ENCODE measurements around the gene ICE1. TPM values are rescaled to one million over a fixed set of nuclear protein-coding genes. Genes with fewer than 3 reads are reported as not detected.
"Not testable (repeated sequence)": the region's sequence is repeated elsewhere in the genome, so short reads cannot be mapped to it uniquely, and the experiment has no call there.

ICE1 gene
- total and polyA plus RNA-seq, 2 donors (not counting 1 experiment from before 2014, with no cell fraction given), result 6.5 to 39.7 TPM

DNA sequence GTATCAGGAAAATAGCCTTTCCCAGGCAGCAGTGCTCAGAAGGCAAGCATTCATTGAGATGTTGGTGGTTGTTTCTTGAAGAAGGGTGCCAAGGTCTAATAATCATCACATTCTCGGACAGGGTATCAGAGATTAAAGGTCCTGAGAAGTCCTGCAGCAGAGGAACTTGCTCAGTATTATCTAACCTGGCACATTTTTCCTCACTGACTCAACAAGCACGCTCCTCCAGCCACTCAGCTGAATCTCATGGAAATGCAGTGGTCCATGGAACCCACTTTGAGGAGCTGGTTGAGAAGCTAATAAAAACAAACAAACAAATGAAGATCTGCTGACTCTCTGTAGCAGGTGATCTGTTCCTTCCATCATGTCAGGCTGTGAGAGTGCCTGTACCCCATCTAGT is 35.3 kb upstream of the ICE1 start:
- no peaks in the 10 kb centered on the region for H3K36me3 ChIP-seq (replicated peaks in 1 of 2; ENCODE audit: control extremely low read depth in 1 of 2, control insufficient read depth in 1 of 2, extremely low read depth in 1 of 2, insufficient read depth in 2 of 2, low read length in 1 of 2)
- Mint-ChIP-seq H3K4me3 (no peak overlapping the region), H3K27ac (no peak overlapping the region), H3K4me1 (no peaks in the 10 kb centered on the region), H3K9me3 (ENCODE audit: insufficient read depth) (no peaks in the 10 kb centered on the region), H3K27me3 (no peaks in the 10 kb centered on the region)
- H4K20me1 ChIP-seq (ENCODE audit: control insufficient read depth, insufficient read depth, low read length, poor library complexity, severe bottlenecking), result no peaks in the 10 kb centered on the region
- H3K4me1 ChIP-seq (ENCODE audit: control insufficient read depth in 2 of 2, insufficient read depth in 2 of 2, low read length in 2 of 2), result no peaks in the 10 kb centered on the region
- no peaks in the 10 kb centered on the region for H3K79me2 ChIP-seq (ENCODE audit: control insufficient read depth, insufficient read depth, low read length)
- H3K4me2 ChIP-seq (replicated peaks; ENCODE audit: low read depth, low read length, poor library complexity, severe bottlenecking), result no peak overlapping the region
- WGBS (ENCODE audit: insufficient coverage), result 100% methylated on average over 1 of the region's 2 CpGs
- intact Hi-C loops (cut with micrococcal nuclease), result no loop called here
- DNase-seq (no peak), ATAC-seq (ENCODE audit: low read depth) (no peak)
- no peaks in the 10 kb centered on the region for H3K9me3 ChIP-seq (ENCODE audit: control extremely low read depth in 1 of 3, control insufficient read depth in 2 of 3, insufficient read depth in 1 of 3, low read length in 2 of 3)
- ChIA-PET CTCF (no interaction called here), POLR2A (no interaction called here)
- no peak overlapping the region for H3K4me3 ChIP-seq (ENCODE audit: control extremely low read depth in 1 of 5, extremely low read depth in 1 of 5, insufficient read depth in 1 of 5, low read depth in 2 of 5, low read length in 4 of 5)
- H3K27me3 ChIP-seq (replicated peaks in 1 of 4; ENCODE audit: control extremely low read depth in 1 of 4, control insufficient read depth in 3 of 4, insufficient read depth in 4 of 4, low read length in 3 of 4), result no peaks in the 10 kb centered on the region
- H3K9ac ChIP-seq (ENCODE audit: low read length), result no peak overlapping the region
- H2AFZ ChIP-seq (ENCODE audit: insufficient read depth, low read depth, low read length, poor library complexity, severe bottlenecking), result no peak overlapping the region
- no peak overlapping the region for H3K27ac ChIP-seq (ENCODE audit: low read length in 2 of 2)
- TF ChIP-seq, protein P1, sequence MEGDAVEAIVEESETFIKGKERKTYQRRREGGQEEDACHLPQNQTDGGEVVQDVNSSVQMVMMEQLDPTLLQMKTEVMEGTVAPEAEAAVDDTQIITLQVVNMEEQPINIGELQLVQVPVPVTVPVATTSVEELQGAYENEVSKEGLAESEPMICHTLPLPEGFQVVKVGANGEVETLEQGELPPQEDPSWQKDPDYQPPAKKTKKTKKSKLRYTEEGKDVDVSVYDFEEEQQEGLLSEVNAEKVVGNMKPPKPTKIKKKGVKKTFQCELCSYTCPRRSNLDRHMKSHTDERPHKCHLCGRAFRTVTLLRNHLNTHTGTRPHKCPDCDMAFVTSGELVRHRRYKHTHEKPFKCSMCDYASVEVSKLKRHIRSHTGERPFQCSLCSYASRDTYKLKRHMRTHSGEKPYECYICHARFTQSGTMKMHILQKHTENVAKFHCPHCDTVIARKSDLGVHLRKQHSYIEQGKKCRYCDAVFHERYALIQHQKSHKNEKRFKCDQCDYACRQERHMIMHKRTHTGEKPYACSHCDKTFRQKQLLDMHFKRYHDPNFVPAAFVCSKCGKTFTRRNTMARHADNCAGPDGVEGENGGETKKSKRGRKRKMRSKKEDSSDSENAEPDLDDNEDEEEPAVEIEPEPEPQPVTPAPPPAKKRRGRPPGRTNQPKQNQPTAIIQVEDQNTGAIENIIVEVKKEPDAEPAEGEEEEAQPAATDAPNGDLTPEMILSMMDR (IDR thresholded peaks at IDR 0.05), result no peak
- TF ChIP-seq EZH2 (IDR thresholded peaks at IDR 0.05; ENCODE audit: borderline replicate concordance, insufficient read depth, low read depth, low read length, poor library complexity, severe bottlenecking), result no peak

- Histone ChIP-seq H2AFZ (ENCODE audit: insufficient read depth, low read depth, low read length, poor library complexity, severe bottlenecking) (no peak overlapping the region), H3K4me1 (ENCODE audit: control insufficient read depth in 2 of 2, insufficient read depth in 2 of 2, low read length in 2 of 2) (no peaks in the 10 kb centered on the region), H3K79me2 (ENCODE audit: control insufficient read depth, insufficient read depth, low read length) (no peaks in the 10 kb centered on the region), H3K27me3 (replicated peaks in 1 of 4; ENCODE audit: control extremely low read depth in 1 of 4, control insufficient read depth in 3 of 4, insufficient read depth in 4 of 4, low read length in 3 of 4) (no peaks in the 10 kb centered on the region), H3K4me2 (replicated peaks; ENCODE audit: low read depth, low read length, poor library complexity, severe bottlenecking) (no peak overlapping the region), H3K9me3 (ENCODE audit: control extremely low read depth in 1 of 3, control insufficient read depth in 2 of 3, insufficient read depth in 1 of 3, low read length in 2 of 3) (peaks cover 0 to 3% (median 0%) of the 10 kb centered on the region in 3 donors), H3K4me3 (ENCODE audit: control extremely low read depth in 1 of 5, extremely low read depth in 1 of 5, insufficient read depth in 1 of 5, low read depth in 2 of 5, low read length in 4 of 5) (no peak overlapping the region), H4K20me1 (ENCODE audit: control insufficient read depth, insufficient read depth, low read length, poor library complexity, severe bottlenecking) (no peaks in the 10 kb centered on the region), H3K36me3 (replicated peaks in 1 of 2; ENCODE audit: control extremely low read depth in 1 of 2, control insufficient read depth in 1 of 2, extremely low read depth in 1 of 2, insufficient read depth in 2 of 2, low read length in 1 of 2) (no peaks in the 10 kb centered on the region), H3K9ac (ENCODE audit: low read length) (no peak overlapping the region), H3K27ac (ENCODE audit: low read length in 2 of 2) (no peak overlapping the region)
- Mint-ChIP-seq H3K9me3 (ENCODE audit: insufficient read depth) (peaks cover 2% of the 10 kb centered on the region), H3K27me3 (no peaks in the 10 kb centered on the region), H3K27ac (no peak overlapping the region), H3K4me3 (no peak overlapping the region), H3K4me1 (no peaks in the 10 kb centered on the region)
- CTCF ChIA-PET, result no interaction called here
- ATAC-seq (ENCODE audit: low read depth), result no peak
- no peak for DNase-seq
- POLR2A ChIA-PET, result no interaction called here
- TF ChIP-seq, protein P1 (IDR thresholded peaks at IDR 0.05), result no peak
- no peak for TF ChIP-seq EZH2 (IDR thresholded peaks at IDR 0.05; ENCODE audit: borderline replicate concordance, insufficient read depth, low read depth, low read length, poor library complexity, severe bottlenecking)
- intact Hi-C loops (cut with micrococcal nuclease), result no loop called here
- no CpG with 5 or more reads among the region's 1 CpG for WGBS (ENCODE audit: insufficient coverage)
Observed at GRCh38 chr5:5387777-5388176, 34.7 kb upstream of the ICE1 start.

DNA sequence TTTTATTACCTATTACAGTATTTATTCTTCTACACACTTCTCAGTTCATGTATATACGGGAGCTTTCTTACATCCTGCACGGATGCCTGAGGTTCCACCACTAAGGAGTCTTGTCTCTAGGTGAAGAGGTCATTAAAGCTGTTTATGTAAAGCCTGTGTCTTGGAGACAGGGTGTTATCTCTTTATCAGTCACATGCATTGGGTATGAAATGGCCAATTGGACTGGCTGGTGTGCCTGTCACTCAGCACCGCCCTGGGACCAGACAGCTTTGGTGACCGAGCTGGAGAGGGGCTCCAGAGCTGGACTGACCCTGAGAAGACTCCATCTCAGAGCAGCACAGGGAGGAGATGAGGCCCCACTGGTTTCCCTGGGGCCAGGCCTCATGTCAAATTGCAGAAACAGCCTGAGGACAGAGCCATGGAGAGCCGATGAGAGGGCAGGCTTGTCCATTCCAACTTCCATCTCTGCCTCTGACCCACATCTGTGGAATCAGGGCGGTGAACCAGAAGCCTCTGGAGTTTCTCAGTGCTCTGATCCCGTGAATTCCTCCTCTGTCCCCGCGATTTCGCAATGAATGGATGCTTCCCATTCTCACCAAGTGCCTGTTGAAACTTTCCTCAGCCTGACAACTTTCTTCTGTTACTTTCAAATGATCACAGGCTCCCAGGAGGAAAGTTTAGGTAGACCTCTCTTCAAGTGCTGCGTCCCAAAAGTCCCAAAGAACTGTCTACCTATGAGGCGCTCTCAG is 32.2 kb upstream of the ICE1 start:
- H3K4me1 Mint-ChIP-seq; H3K79me2 ChIP-seq (ENCODE audit: control insufficient read depth, insufficient read depth, low read length); H3K27me3 Mint-ChIP-seq; H3K4me2 ChIP-seq (replicated peaks; ENCODE audit: low read depth, low read length, poor library complexity, severe bottlenecking); H3K4me1 ChIP-seq (ENCODE audit: control insufficient read depth in 2 of 2, insufficient read depth in 2 of 2, low read length in 2 of 2); intact Hi-C loops (cut with micrococcal nuclease); CTCF ChIA-PET; H3K36me3 ChIP-seq (replicated peaks in 1 of 2; ENCODE audit: control extremely low read depth in 1 of 2, control insufficient read depth in 1 of 2, extremely low read depth in 1 of 2, insufficient read depth in 2 of 2, low read length in 1 of 2); POLR2A ChIA-PET; H3K27me3 ChIP-seq (replicated peaks in 1 of 4; ENCODE audit: control extremely low read depth in 1 of 4, control insufficient read depth in 3 of 4, insufficient read depth in 4 of 4, low read length in 3 of 4); DNase-seq; H3K4me3 ChIP-seq (ENCODE audit: control extremely low read depth in 1 of 5, extremely low read depth in 1 of 5, insufficient read depth in 1 of 5, low read depth in 2 of 5, low read length in 4 of 5); ATAC-seq (ENCODE audit: low read depth); H2AFZ ChIP-seq (ENCODE audit: insufficient read depth, low read depth, low read length, poor library complexity, severe bottlenecking); H4K20me1 ChIP-seq (ENCODE audit: control insufficient read depth, insufficient read depth, low read length, poor library complexity, severe bottlenecking); H3K9me3 Mint-ChIP-seq (ENCODE audit: insufficient read depth); H3K27ac ChIP-seq (ENCODE audit: low read length in 2 of 2); H3K9ac ChIP-seq (ENCODE audit: low read length); H3K27ac Mint-ChIP-seq; H3K9me3 ChIP-seq (ENCODE audit: control extremely low read depth in 1 of 3, control insufficient read depth in 2 of 3, insufficient read depth in 1 of 3, low read length in 2 of 3); H3K4me3 Mint-ChIP-seq: not testable (repeated sequence)
- WGBS (ENCODE audit: insufficient coverage), result 94% methylated on average over 5 of the region's 12 CpGs

Data from B cell (primary cell).